ENCODE results near the gene ARHGEF38. TPM values are rescaled to one million over a fixed set of nuclear protein-coding genes. Genes with fewer than 3 reads are reported as not detected.

The ARHGEF38 gene
- total RNA-seq, 4 donors from 2014 or later: 0.13 to 0.29 TPM; not detected in 2

DNA sequence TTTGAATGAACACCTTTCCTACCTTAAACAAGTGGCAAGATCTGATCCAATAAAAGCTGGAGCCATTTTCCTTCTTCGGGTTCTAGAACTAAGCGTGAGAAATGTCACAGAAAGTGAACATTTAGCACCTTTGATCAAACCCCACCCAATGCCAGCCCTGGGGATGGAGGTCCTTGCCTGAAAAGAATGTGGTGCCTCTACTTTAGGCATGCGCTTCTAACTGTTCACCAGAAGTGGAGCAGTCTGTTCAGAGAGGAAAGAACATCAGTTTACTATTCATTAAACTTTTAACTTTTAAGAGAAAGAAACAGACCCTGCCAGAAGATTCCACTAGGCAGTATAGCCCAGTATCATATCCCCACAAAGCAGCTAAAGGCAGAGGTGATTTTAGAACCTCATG, 80.2 kb downstream of the ARHGEF38 start:
- peaks cover 0 to 29% (median 0%) of the 10 kb centered on the region in 3 donors for H3K4me1 ChIP-seq
- peaks cover 0 to 8% (median 0%) of the 10 kb centered on the region in 4 donors for H3K27me3 ChIP-seq
- intact Hi-C loops (cut with DNase I): no loop called here
- no peaks in the 10 kb centered on the region for H3K9me3 ChIP-seq
- H3K27ac ChIP-seq: no peak overlapping the region
- no peaks in the 10 kb centered on the region for H3K36me3 ChIP-seq
- 45 to 91% methylated on average over 3 of the region's 3 CpGs for WGBS, 2 donors
- no peak overlapping the region for H3K4me3 ChIP-seq
- TF ChIP-seq, protein P1, sequence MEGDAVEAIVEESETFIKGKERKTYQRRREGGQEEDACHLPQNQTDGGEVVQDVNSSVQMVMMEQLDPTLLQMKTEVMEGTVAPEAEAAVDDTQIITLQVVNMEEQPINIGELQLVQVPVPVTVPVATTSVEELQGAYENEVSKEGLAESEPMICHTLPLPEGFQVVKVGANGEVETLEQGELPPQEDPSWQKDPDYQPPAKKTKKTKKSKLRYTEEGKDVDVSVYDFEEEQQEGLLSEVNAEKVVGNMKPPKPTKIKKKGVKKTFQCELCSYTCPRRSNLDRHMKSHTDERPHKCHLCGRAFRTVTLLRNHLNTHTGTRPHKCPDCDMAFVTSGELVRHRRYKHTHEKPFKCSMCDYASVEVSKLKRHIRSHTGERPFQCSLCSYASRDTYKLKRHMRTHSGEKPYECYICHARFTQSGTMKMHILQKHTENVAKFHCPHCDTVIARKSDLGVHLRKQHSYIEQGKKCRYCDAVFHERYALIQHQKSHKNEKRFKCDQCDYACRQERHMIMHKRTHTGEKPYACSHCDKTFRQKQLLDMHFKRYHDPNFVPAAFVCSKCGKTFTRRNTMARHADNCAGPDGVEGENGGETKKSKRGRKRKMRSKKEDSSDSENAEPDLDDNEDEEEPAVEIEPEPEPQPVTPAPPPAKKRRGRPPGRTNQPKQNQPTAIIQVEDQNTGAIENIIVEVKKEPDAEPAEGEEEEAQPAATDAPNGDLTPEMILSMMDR (IDR thresholded peaks at IDR 0.05): no peak
- no peak for TF ChIP-seq POLR2A (IDR thresholded peaks at IDR 0.05)
- DNase-seq: no peak

DNA sequence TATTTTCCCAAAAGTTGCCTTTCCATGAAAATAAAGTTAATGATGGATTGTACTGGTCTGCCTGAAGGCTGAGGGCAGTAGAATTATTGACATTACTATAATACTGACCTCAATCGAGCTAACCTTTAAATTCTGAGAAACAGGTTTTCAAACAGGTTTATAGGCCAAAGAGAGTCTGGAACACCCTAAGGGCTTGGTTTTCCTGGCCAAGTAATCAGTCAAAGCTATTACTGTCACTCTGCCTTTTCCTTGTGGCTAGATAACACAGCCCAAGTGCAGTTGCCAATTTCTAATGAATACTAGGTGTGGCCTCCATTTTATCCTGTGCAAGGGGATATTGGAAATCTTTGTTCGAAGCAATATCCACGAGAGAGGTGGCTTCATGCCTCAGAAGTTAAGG, 80.8 kb downstream of the ARHGEF38 start:
- Histone ChIP-seq H3K4me3 (no peak overlapping the region), H3K4me1 (peaks cover 0 to 35% (median 0%) of the 10 kb centered on the region in 3 donors), H3K36me3 (no peaks in the 10 kb centered on the region), H3K9me3 (no peaks in the 10 kb centered on the region), H3K27ac (no peak overlapping the region), H3K27me3 (peaks cover 0 to 8% (median 0%) of the 10 kb centered on the region in 4 donors)
- TF ChIP-seq, protein P1 (IDR thresholded peaks at IDR 0.05): no peak
- TF ChIP-seq POLR2A (IDR thresholded peaks at IDR 0.05): no peak
- intact Hi-C loops (cut with DNase I): no loop called here
- 50 to 55% methylated on average over 3 of the region's 3 CpGs for WGBS, 2 donors
- DNase-seq: no peak

DNA sequence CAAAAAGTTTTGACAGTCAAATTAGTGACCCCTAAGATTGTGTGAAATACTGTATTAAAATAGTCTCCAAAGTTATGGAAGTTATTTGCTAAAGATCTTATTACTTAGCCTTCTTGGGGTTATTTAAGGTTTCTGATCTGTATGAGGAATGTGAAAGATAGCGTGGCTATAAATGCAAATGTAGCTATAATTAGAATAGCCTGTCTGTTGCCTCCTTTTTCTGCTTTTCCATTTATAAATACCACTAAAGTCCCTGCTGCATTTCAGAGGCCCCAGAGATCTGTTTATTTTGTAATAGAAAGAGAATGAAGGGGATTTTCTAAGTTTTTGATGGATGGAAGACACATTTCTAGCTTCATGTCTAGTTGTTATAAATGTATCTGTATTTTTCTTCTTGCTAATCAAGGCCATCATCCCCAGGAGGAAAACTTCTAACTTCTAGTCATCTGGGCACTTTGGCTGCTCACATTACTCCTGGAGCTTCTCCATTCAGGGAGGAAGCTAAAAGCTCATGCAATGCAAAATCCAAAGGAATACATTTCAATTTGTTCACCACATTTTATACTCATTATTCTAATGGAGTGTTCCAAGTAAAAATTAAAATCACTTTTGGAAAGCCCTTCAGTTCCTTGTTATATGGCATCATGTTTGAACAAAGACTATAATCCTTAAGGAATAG, 82.1 kb downstream of the ARHGEF38 start:
- Histone ChIP-seq H3K4me1 (peaks cover 0 to 37% (median 0%) of the 10 kb centered on the region in 3 donors), H3K4me3 (no peak overlapping the region), H3K27ac (no peak overlapping the region), H3K9me3 (no peaks in the 10 kb centered on the region), H3K27me3 (peaks cover 0 to 8% (median 0%) of the 10 kb centered on the region in 4 donors), H3K36me3 (no peaks in the 10 kb centered on the region)
- WGBS, 2 donors: 50 to 56% methylated on average over 1 of the region's 1 CpG
- DNase-seq: no peak
- no peak for TF ChIP-seq POLR2A (IDR thresholded peaks at IDR 0.05)
- TF ChIP-seq, protein P1 (IDR thresholded peaks at IDR 0.05): no peak
- intact Hi-C loops (cut with DNase I): no loop called here

DNA sequence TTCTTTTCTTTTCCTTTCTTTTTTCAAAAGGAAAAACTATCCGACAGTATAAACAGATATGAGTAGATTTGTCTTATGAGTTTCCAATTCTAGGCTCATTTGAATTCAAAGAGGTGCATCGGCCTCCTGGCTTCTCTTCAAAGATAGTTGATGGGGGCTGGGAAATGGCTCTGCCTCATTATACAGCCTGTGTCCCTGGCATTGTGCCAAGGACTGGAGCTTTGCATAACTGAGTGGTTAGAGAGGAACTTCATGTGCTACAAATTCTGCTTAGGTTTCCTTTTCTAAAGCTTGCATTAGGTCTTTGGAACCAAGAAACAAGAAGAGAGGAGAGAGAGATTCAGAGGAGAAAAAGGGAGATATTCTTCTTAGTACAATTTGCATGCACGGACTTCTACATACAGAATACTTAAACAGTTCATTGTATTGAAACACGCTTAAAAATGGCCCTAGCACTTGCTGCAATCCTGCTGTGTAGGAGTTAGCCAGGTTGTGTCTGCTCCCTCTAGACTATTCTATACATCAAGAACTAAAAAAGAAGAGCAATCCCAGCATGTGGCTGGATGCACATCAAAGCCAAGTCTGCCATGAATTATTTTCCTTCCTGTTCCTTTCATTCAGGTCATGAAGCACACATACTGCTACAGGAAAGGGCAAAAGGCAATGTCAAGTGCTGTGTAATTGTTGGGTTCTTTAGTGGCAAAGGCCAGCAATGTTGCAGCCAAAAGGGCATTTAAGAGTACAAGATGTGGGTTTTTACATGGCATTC, 85.2 kb downstream of the ARHGEF38 start:
- TF ChIP-seq POLR2A (IDR thresholded peaks at IDR 0.05): no peak
- TF ChIP-seq, protein P1 (IDR thresholded peaks at IDR 0.05): no peak
- H3K27ac ChIP-seq: peak overlapping the region in 1 of 4 donors; percentile 36
- peaks cover 0 to 35% (median 0%) of the 10 kb centered on the region in 3 donors for H3K4me1 ChIP-seq
- H3K36me3 ChIP-seq: no peaks in the 10 kb centered on the region
- peak; percentile 26 for DNase-seq
- intact Hi-C loops (cut with DNase I): no loop called here
- WGBS, 2 donors: 40 to 50% methylated on average over 4 of the region's 4 CpGs
- H3K27me3 ChIP-seq: peaks cover 0 to 8% (median 0%) of the 10 kb centered on the region in 4 donors
- H3K9me3 ChIP-seq: no peaks in the 10 kb centered on the region
- no peak overlapping the region for H3K4me3 ChIP-seq

DNA sequence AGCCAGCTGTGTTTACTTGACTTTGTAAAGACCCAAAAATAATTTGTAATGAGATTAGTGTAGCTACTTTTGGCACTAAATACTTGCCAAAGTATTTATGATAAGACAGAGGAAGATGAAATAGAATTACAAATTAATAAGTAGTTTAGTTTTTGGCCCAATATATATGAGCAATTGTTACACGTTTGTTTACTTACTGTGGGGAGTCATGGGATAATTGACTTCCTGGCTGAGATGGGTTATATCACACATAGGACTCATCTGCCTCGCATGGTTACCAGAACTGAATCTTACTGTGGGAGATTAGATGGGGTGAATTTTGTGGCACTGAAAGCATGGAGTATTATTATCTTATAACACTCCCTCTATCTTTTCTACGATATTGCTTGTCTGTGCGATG, 89.4 kb downstream of the ARHGEF38 start:
- no peaks in the 10 kb centered on the region for H3K27me3 ChIP-seq
- H3K27ac ChIP-seq: no peak overlapping the region
- no peak for DNase-seq
- H3K36me3 ChIP-seq: no peaks in the 10 kb centered on the region
- intact Hi-C loops (cut with DNase I): no loop called here
- H3K4me1 ChIP-seq: peaks cover 0 to 11% (median 0%) of the 10 kb centered on the region in 3 donors
- TF ChIP-seq, protein P1 (IDR thresholded peaks at IDR 0.05): no peak
- TF ChIP-seq POLR2A (IDR thresholded peaks at IDR 0.05): no peak
- WGBS, 2 donors: 61% methylated on average over 4 of the region's 4 CpGs
- H3K9me3 ChIP-seq: no peaks in the 10 kb centered on the region
- H3K4me3 ChIP-seq: no peak overlapping the region
